Thyroid gland (tissue), 4 donors: ENCODE measurements around the gene RAB3D.

ENCODE experiments used
- POLR2A ChIP-seq, 2 donors: fragments of 450-650 bp; IDR thresholded peaks; one replicate each; pipeline ENCODE4 v1.6.1; 2017; ENCODE audit warnings: antibody characterized with exemption in 2 of 2, mild to moderate bottlenecking in 2 of 2, moderate library complexity in 1 of 2
- TF ChIP-seq, protein P1 (sequence below), 6 experiments: fragments of 200-600 bp in 3 of 6; fragments of 450-650 bp in 3 of 6; sonication (generic) in 3 of 6; IDR thresholded peaks; one replicate each; pipeline ENCODE4 v1.5.1; 2016 to 2019; ENCODE audit warnings: antibody characterized with exemption in 6 of 6, mild to moderate bottlenecking in 2 of 6, inconsistent platforms in 1 of 6, moderate library complexity in 1 of 6

DNA sequence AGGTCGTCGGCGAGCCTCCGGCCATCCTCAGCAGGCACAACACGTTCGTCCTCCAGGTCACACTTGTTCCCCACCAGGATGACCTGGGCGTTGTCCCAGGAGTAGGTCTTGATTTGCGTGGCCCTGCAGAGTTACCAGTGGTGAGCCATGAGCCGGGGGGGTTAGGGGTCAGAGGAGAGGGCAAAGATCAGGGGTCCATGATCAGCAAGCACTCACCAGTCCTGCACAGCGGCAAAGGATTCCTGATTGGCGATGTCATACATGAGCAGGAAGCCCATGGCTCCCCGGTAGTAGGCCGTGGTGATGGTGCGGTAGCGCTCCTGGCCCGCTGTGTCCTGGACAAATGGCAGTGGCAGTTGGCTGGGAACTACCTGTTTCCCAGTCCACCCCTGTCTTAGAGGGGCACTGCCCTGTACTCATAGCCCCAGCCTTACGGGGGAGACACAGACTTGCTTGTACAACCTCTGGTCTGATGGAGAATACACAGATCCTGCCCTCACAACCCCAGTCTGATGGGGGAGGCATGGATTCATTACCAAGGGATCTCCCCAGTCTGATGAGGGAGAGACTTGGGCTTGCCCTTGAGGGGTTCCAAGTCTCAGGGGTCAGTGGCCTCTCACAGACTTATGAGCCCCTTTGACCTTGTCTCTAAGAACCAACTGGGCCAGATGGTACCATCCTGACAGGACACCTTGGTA is 3.9 kb downstream of the RAB3D start:
- TF ChIP-seq, protein P1, sequence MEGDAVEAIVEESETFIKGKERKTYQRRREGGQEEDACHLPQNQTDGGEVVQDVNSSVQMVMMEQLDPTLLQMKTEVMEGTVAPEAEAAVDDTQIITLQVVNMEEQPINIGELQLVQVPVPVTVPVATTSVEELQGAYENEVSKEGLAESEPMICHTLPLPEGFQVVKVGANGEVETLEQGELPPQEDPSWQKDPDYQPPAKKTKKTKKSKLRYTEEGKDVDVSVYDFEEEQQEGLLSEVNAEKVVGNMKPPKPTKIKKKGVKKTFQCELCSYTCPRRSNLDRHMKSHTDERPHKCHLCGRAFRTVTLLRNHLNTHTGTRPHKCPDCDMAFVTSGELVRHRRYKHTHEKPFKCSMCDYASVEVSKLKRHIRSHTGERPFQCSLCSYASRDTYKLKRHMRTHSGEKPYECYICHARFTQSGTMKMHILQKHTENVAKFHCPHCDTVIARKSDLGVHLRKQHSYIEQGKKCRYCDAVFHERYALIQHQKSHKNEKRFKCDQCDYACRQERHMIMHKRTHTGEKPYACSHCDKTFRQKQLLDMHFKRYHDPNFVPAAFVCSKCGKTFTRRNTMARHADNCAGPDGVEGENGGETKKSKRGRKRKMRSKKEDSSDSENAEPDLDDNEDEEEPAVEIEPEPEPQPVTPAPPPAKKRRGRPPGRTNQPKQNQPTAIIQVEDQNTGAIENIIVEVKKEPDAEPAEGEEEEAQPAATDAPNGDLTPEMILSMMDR (IDR thresholded peaks at IDR 0.05) = no peak
- no peak for TF ChIP-seq POLR2A (IDR thresholded peaks at IDR 0.05)
